ENCODE data around the gene DLG5. TPM values are rescaled to one million over a fixed set of nuclear protein-coding genes. Genes with fewer than 3 reads are reported as not detected.

DLG5 gene
- polyA plus RNA-seq, 4 donors: 38.2 to 42.0 (median 40.2) TPM

GRCh38 chr10:77829356-77829755 is 97.2 kb downstream of the DLG5 start:
- DNase-seq (ENCODE audit: low read depth in 4 of 4, low spot score in 3 of 4): no peak

- no peak for DNase-seq (ENCODE audit: low read depth in 4 of 4, low spot score in 3 of 4)
These were observed 98.2 kb downstream of the DLG5 start for GRCh38 chr10:77828377-77828776.

- DNase-seq (ENCODE audit: low read depth in 4 of 4, low spot score in 3 of 4): no peak
These were observed 99.2 kb downstream of the DLG5 start for GRCh38 chr10:77827366-77827765.

- DNase-seq (ENCODE audit: low read depth in 4 of 4, low spot score in 3 of 4): no peak
These were observed 100.6 kb downstream of the DLG5 start for GRCh38 chr10:77825965-77826364.

- DNase-seq (ENCODE audit: low read depth in 4 of 4, low spot score in 3 of 4): no peak
These were observed 101.6 kb downstream of the DLG5 start for GRCh38 chr10:77824908-77825307.

- DNase-seq (ENCODE audit: low read depth in 4 of 4, low spot score in 3 of 4): no peak
These were observed 102.6 kb downstream of the DLG5 start for GRCh38 chr10:77823811-77824542.

GRCh38 chr10:77821551-77821950 is 105.0 kb downstream of the DLG5 start:
- DNase-seq (ENCODE audit: low read depth in 4 of 4, low spot score in 3 of 4): no peak

GRCh38 chr10:77821036-77821435 is 105.5 kb downstream of the DLG5 start:
- DNase-seq (ENCODE audit: low read depth in 4 of 4, low spot score in 3 of 4): no peak

GRCh38 chr10:77820349-77820748 is 106.2 kb downstream of the DLG5 start:
- DNase-seq (ENCODE audit: low read depth in 4 of 4, low spot score in 3 of 4): no peak

GRCh38 chr10:77819210-77820112 is 107.1 kb downstream of the DLG5 start:
- no peak for DNase-seq (ENCODE audit: low read depth in 4 of 4, low spot score in 3 of 4)

- DNase-seq (ENCODE audit: low read depth in 4 of 4, low spot score in 3 of 4): no peak
These were observed 108.2 kb downstream of the DLG5 start for GRCh38 chr10:77818378-77818777.

GRCh38 chr10:77817541-77817940 is 109.0 kb downstream of the DLG5 start:
- no peak for DNase-seq (ENCODE audit: low read depth in 4 of 4, low spot score in 3 of 4)

- DNase-seq (ENCODE audit: low read depth in 4 of 4, low spot score in 3 of 4): no peak
These were observed 110.2 kb downstream of the DLG5 start for GRCh38 chr10:77816311-77816710.

GRCh38 chr10:77812741-77813140 is 113.8 kb downstream of the DLG5 start:
- DNase-seq (ENCODE audit: low read depth in 4 of 4, low spot score in 3 of 4): no peak

GRCh38 chr10:77811831-77812430 is 114.6 kb downstream of the DLG5 start:
- DNase-seq (ENCODE audit: low read depth in 4 of 4, low spot score in 3 of 4): no peak

GRCh38 chr10:77810446-77811335 is 115.9 kb downstream of the DLG5 start:
- DNase-seq (ENCODE audit: low read depth in 4 of 4, low spot score in 3 of 4): no peak

GRCh38 chr10:77809336-77809735 is 117.2 kb downstream of the DLG5 start:
- DNase-seq (ENCODE audit: low read depth in 4 of 4, low spot score in 3 of 4): no peak

- DNase-seq (ENCODE audit: low read depth in 4 of 4, low spot score in 3 of 4): no peak
These were observed 118.8 kb downstream of the DLG5 start for GRCh38 chr10:77807706-77808105.

GRCh38 chr10:77806511-77807157 is 119.9 kb downstream of the DLG5 start:
- DNase-seq (ENCODE audit: low read depth in 4 of 4, low spot score in 3 of 4): no peak

GRCh38 chr10:77805676-77806075 is 120.9 kb downstream of the DLG5 start:
- DNase-seq (ENCODE audit: low read depth in 4 of 4, low spot score in 3 of 4): no peak

Data from right renal pelvis (tissue), 4 donors.